Right cardiac atrium (tissue), 5 donors: ENCODE measurements around the gene TAF6L. TPM values are rescaled to one million over a fixed set of nuclear protein-coding genes. Genes with fewer than 3 reads are reported as not detected.
A peak's percentile ranks its signal among the peaks of the same experiment; 100 is the strongest.

Experiments used
- ATAC-seq, 2 donors: fragments of 200-7000 bp; cut with Tn5 transposase; one replicate each; pipeline versions ENCODE4 v1.8.0 to v1.9.1; 2020; ENCODE audit warnings: moderate library complexity in 2 of 2, mild to moderate bottlenecking in 1 of 2
- DNase-seq, 3 donors: peaks; one replicate each; pipeline ENCODE4 v3.0.0-alpha.2; 2020
- H3K27ac ChIP-seq: one replicate; pipeline ENCODE4 v1.5.1; 2013; ENCODE audit warnings: mild to moderate bottlenecking, low read length, control low read depth, moderate library complexity
- H3K27me3 ChIP-seq: one replicate; pipeline ENCODE4 v1.6.1; 2013; ENCODE audit not compliant: control insufficient read depth, insufficient read depth
- H3K4me1 ChIP-seq: one replicate; pipeline ENCODE4 v1.6.1; 2013; ENCODE audit warnings: low read length; ENCODE audit not compliant: control insufficient read depth, insufficient read depth
- H3K4me3 ChIP-seq: one replicate; pipeline ENCODE4 v1.5.1; 2013; ENCODE audit warnings: low read length, control low read depth
- H3K9me3 ChIP-seq: one replicate; pipeline ENCODE4 v1.6.1; 2013; ENCODE audit warnings: low read length; ENCODE audit not compliant: control insufficient read depth
- WGBS: extraction: QIAGEN DNeasy Blood & Tissue Kit; methylation state at CpG from one replicate; pipeline ENCODE4 v1.1.7; 2013; 5-methylcytosine and 5-hydroxymethylcytosine counted together
- intact Hi-C, 4 donors: fragments of 100-400 bp; cut with DNase I; formaldehyde crosslinking; loops; one replicate each; pipeline versions ENCODE4 v1.11.0 to v1.14.0; 2022 to 2023
- microRNA-seq, 2 donors: library from miRNA; unstranded; fragments of <30 nt; microRNA quantifications; one replicate each; pipeline ENCODE4 v1.2.0, GENCODE V29; 2020 to 2021
- polyA plus RNA-seq: library from polyadenylated mRNA; stranded (reverse); fragments of 200-250 nt; gene quantifications from one replicate; pipeline ENCODE4 v1.2.3, GENCODE V29; 2013
- total RNA-seq, 4 donors: library from RNA; stranded (reverse); fragmentation: NEBNext Ultra II Directional; extraction: Animal tissue kit (Norgen Biotek cat#: 25700); gene quantifications; one replicate each; pipeline ENCODE4 v1.2.1, GENCODE V29; 2021
- donor health status: healthy with polysubstance abuse.
- donor health status: DM: no; HTN: yes; CAD: no.
- donor health status: DM: no; HTN: no; CAD: no.
- donor health status: DM: no; HTN: yes; CAD: no; lungs with severe emphysema.
- donor health status: DM: yes; HTN: yes; CAD: no.

Gene TAF6L
- total and polyA plus RNA-seq, 5 donors: 8.0 to 17.1 (median 9.8) TPM

GRCh38 chr11:62832336-62833234 lies 61.4 kb downstream of the TAF6L start, which contains the start of gene TEX54:
Gene TEX54 (minus strand): TSS chr11:62832841.
- H3K9me3 ChIP-seq: no peaks in the 10 kb centered on the region
- 10% methylated on average over 40 of the region's 40 CpGs for WGBS
- H3K27me3 ChIP-seq: no peaks in the 10 kb centered on the region
- H3K4me3 ChIP-seq: peak within 1 kb of the TSS; percentile 86
- DNase-seq (peak; percentile 47 to 71 (median 68)), ATAC-seq (peak; percentile 5)
- intact Hi-C loops: loop anchor here in 1 of 4 donors (5.0 kb wide), 1 partner anchor 40 kb away; the partner anchor contains the start of gene TMEM223
- H3K27ac ChIP-seq: peak within 1 kb of the TSS; percentile 96
- H3K4me1 ChIP-seq: peaks cover 9% of the 10 kb centered on the region

DNA sequence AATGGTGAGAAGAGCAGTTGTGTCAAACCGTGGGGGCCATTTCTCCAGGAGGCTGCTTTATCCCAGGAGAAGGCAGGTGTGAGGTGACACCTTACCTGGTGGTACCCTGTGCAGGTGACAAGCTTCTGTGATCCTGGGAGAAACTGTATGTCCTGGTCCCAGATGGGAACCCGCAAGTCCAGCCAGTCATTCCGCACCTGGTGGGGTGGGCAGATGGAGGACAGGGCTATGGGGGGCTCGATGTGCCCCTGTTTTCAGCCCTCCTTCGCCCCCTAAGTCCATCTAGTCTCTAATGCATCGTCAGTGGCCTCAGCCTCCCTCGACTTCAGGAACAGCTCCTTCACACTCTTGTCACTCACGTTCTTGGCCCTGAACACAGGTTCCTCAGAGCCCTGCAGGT lies 64.1 kb downstream of the TAF6L start:
- Histone ChIP-seq H3K27ac (no peak overlapping the region), H3K9me3 (no peaks in the 10 kb centered on the region), H3K4me1 (peaks cover 6% of the 10 kb centered on the region), H3K4me3 (no peak overlapping the region), H3K27me3 (no peaks in the 10 kb centered on the region)
- 88% methylated on average over 8 of the region's 8 CpGs for WGBS
- DNase-seq (no peak), ATAC-seq (no peak)
- intact Hi-C loops: loop anchor here in 1 of 4 donors (5.0 kb wide), 1 partner anchor 33 kb away; no protein-coding TSS in a partner anchor

Small RNAs within 50 kb of the gene (microRNA-seq; reads per million reads assigned to microRNA genes)
- 0.54 to 1.3 reads per million in 2 donors for gene MIR6514
- 0 reads per million in 2 donors for gene MIR6748

Other genes with a start within 250 kb of the TAF6L start
Only the 30 nearest of the 31 such genes appear.
- gene AHNAK, start 224.6 kb upstream of the TAF6L start, total RNA-seq: 100 to 1,000 TPM; 289 to 371 (median 320) TPM
- gene AHNAK, start 224.6 kb upstream of the TAF6L start, polyA plus RNA-seq: 78.1 TPM
- gene EEF1G, start 197.5 kb upstream of the TAF6L start, total RNA-seq: 1,000 to 10,000 TPM in 1 of 4 donors, 100 to 1,000 TPM in 3; 807 to 1,060 (median 897) TPM
- 770 TPM for gene EEF1G, start 197.5 kb upstream of the TAF6L start, polyA plus RNA-seq
- 10 to 100 TPM in 3 of 4 donors, 1 to 10 TPM in 1; 8.0 to 15.3 (median 11.5) TPM for gene TUT1, start 179.9 kb upstream of the TAF6L start, total RNA-seq
- gene TUT1, start 179.9 kb upstream of the TAF6L start, polyA plus RNA-seq: 10.7 TPM
- gene MTA2, start 169.5 kb upstream of the TAF6L start, total RNA-seq: 10 to 100 TPM; 34.8 to 47.6 (median 38.3) TPM
- 24.1 TPM for gene MTA2, start 169.5 kb upstream of the TAF6L start, polyA plus RNA-seq
- 10 to 100 TPM; 23.5 to 33.3 (median 26.7) TPM for gene EML3, start 158.6 kb upstream of the TAF6L start, total RNA-seq
- 23.9 TPM for gene EML3, start 158.6 kb upstream of the TAF6L start, polyA plus RNA-seq
- 1 to 10 TPM; 6.1 to 7.9 (median 6.6) TPM for gene ROM1, start 158.1 kb upstream of the TAF6L start, total RNA-seq
- 7.9 TPM for gene ROM1, start 158.1 kb upstream of the TAF6L start, polyA plus RNA-seq
- 10 to 100 TPM; 10.7 to 23.1 (median 16.7) TPM for gene B3GAT3, start 149.4 kb upstream of the TAF6L start, total RNA-seq
- 18.7 TPM for gene B3GAT3, start 149.4 kb upstream of the TAF6L start, polyA plus RNA-seq
- gene GANAB, start 124.8 kb upstream of the TAF6L start, total RNA-seq: 100 to 1,000 TPM; 112 to 137 (median 122) TPM
- 66.5 TPM for gene GANAB, start 124.8 kb upstream of the TAF6L start, polyA plus RNA-seq
- 10 to 100 TPM; 10.4 to 13.3 (median 11.8) TPM for gene INTS5, start 118.1 kb upstream of the TAF6L start, total RNA-seq
- 6.1 TPM for gene INTS5, start 118.1 kb upstream of the TAF6L start, polyA plus RNA-seq
- 10 to 100 TPM; 30.6 to 41.1 (median 35.2) TPM for gene C11orf98, start 106.2 kb upstream of the TAF6L start, total RNA-seq
- 79.7 TPM for gene C11orf98, start 106.2 kb upstream of the TAF6L start, polyA plus RNA-seq
- 1 to 10 TPM; 6.6 to 9.5 (median 7.3) TPM for gene CSKMT, start 106.1 kb upstream of the TAF6L start, total RNA-seq
- 5.2 TPM for gene CSKMT, start 106.1 kb upstream of the TAF6L start, polyA plus RNA-seq
- 1 to 10 TPM; 5.2 to 8.6 (median 6.5) TPM for gene UQCC3, start 99.7 kb upstream of the TAF6L start, total RNA-seq
- 12.9 TPM for gene UQCC3, start 99.7 kb upstream of the TAF6L start, polyA plus RNA-seq
- 1 to 10 TPM; 3.2 to 5.8 (median 3.6) TPM for gene LBHD1, start 99.1 kb upstream of the TAF6L start, total RNA-seq
- gene LBHD1, start 99.1 kb upstream of the TAF6L start, polyA plus RNA-seq: 7.3 TPM
- 10 to 100 TPM; 76.6 to 95.7 (median 83.6) TPM for gene UBXN1, start 92.3 kb upstream of the TAF6L start, total RNA-seq
- gene UBXN1, start 92.3 kb upstream of the TAF6L start, polyA plus RNA-seq: 101 TPM
- gene LRRN4CL, start 81.9 kb upstream of the TAF6L start, total RNA-seq: 1 to 10 TPM; 1.4 to 3.3 (median 2.3) TPM
- 3.0 TPM for gene LRRN4CL, start 81.9 kb upstream of the TAF6L start, polyA plus RNA-seq
- gene BSCL2, start 64.0 kb upstream of the TAF6L start, total RNA-seq: 10 to 100 TPM; 20.0 to 27.6 (median 26.5) TPM
- gene BSCL2, start 64.0 kb upstream of the TAF6L start, polyA plus RNA-seq: 34.3 TPM
- gene GNG3, start 63.7 kb upstream of the TAF6L start, total RNA-seq: not detected
- gene GNG3, start 63.7 kb upstream of the TAF6L start, polyA plus RNA-seq: 0.57 TPM
- 10 to 100 TPM; 29.3 to 37.2 (median 35.5) TPM for gene HNRNPUL2, start 43.9 kb upstream of the TAF6L start, total RNA-seq
- gene HNRNPUL2, start 43.9 kb upstream of the TAF6L start, polyA plus RNA-seq: 33.2 TPM
- gene TTC9C, start 42.9 kb upstream of the TAF6L start, total RNA-seq: 10 to 100 TPM; 11.7 to 17.0 (median 14.6) TPM
- gene TTC9C, start 42.9 kb upstream of the TAF6L start, polyA plus RNA-seq: 18.4 TPM
- 10 to 100 TPM in 2 of 4 donors, 1 to 10 TPM in 2; 7.8 to 14.5 (median 9.5) TPM for gene ZBTB3, start 17.2 kb upstream of the TAF6L start, total RNA-seq
- gene ZBTB3, start 17.2 kb upstream of the TAF6L start, polyA plus RNA-seq: 4.0 TPM
- gene POLR2G, start 9.8 kb upstream of the TAF6L start, total RNA-seq: 10 to 100 TPM; 34.4 to 43.3 (median 37.4) TPM
- gene POLR2G, start 9.8 kb upstream of the TAF6L start, polyA plus RNA-seq: 51.1 TPM
- gene TMEM179B, start 16.0 kb downstream of the TAF6L start, total RNA-seq: 10 to 100 TPM; 19.2 to 21.8 (median 19.7) TPM
- 29.7 TPM for gene TMEM179B, start 16.0 kb downstream of the TAF6L start, polyA plus RNA-seq
- gene TMEM223, start 20.6 kb downstream of the TAF6L start, total RNA-seq: 10 to 100 TPM; 12.7 to 17.2 (median 16.3) TPM
- gene TMEM223, start 20.6 kb downstream of the TAF6L start, polyA plus RNA-seq: 29.5 TPM
- 10 to 100 TPM; 40.3 to 56.4 (median 47.1) TPM for gene NXF1, start 34.0 kb downstream of the TAF6L start, total RNA-seq
- 45.8 TPM for gene NXF1, start 34.0 kb downstream of the TAF6L start, polyA plus RNA-seq
- gene STX5, start 60.7 kb downstream of the TAF6L start, total RNA-seq: 10 to 100 TPM; 20.1 to 27.8 (median 21.8) TPM
- gene STX5, start 60.7 kb downstream of the TAF6L start, polyA plus RNA-seq: 14.4 TPM
- gene TEX54, start 61.4 kb downstream of the TAF6L start, total RNA-seq: not detected
- not detected for gene TEX54, start 61.4 kb downstream of the TAF6L start, polyA plus RNA-seq
- gene WDR74, start 68.2 kb downstream of the TAF6L start, total RNA-seq: 10 to 100 TPM; 24.8 to 28.7 (median 26.6) TPM
- 17.9 TPM for gene WDR74, start 68.2 kb downstream of the TAF6L start, polyA plus RNA-seq
- 10 to 100 TPM; 40.2 to 64.1 (median 40.5) TPM for gene SLC3A2, start 109.5 kb downstream of the TAF6L start, total RNA-seq
- gene SLC3A2, start 109.5 kb downstream of the TAF6L start, polyA plus RNA-seq: 28.1 TPM
- gene CHRM1, start 150.0 kb downstream of the TAF6L start, total RNA-seq: under 1 TPM in 2 of 4 donors, not detected in 2; 0.09 to 0.24 TPM
- gene CHRM1, start 150.0 kb downstream of the TAF6L start, polyA plus RNA-seq: 0.07 TPM
- gene SLC22A6, start 213.6 kb downstream of the TAF6L start, total RNA-seq: not detected
- gene SLC22A6, start 213.6 kb downstream of the TAF6L start, polyA plus RNA-seq: not detected